Activated naive CD4-positive, alpha-beta T cell (primary cell): ENCODE results near the gene VWA8.
"Not testable (repeated sequence)": the region's sequence is repeated elsewhere in the genome, so short reads cannot be mapped to it uniquely, and the experiment has no call there.

Experiments
- DNase-seq, 4 experiments: peaks; one replicate each; lab custom pipeline; 2025; lab: John Stamatoyannopoulos, UW

The VWA8 gene

GRCh38 chr13:41848435-41849255 is 112.3 kb downstream of the VWA8 start:
- DNase-seq: no peak

DNA sequence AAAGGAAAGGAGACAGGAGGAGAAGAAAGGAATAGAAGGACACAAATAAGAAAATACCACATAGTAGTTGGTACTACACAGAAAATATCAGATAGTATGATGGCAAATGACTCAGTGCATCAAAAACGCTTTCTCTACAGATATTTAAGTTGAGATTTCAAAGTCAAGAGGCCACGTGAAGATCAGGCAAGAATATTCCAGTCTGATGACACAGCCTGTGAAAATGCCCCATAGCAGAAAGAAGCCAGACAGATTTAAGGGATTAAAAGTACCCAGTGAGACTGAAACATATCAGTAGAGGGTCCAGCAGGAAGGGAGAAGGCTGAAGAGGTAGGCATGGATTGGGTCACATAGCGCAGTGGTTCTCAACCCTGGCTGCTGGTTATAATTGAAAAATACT is 113.7 kb downstream of the VWA8 start:
- DNase-seq: no peak

- no peak for DNase-seq
Observed at GRCh38 chr13:41842036-41842620, 118.8 kb downstream of the VWA8 start.

GRCh38 chr13:41837629-41838028 is 123.3 kb downstream of the VWA8 start:
- no peak for DNase-seq

DNA sequence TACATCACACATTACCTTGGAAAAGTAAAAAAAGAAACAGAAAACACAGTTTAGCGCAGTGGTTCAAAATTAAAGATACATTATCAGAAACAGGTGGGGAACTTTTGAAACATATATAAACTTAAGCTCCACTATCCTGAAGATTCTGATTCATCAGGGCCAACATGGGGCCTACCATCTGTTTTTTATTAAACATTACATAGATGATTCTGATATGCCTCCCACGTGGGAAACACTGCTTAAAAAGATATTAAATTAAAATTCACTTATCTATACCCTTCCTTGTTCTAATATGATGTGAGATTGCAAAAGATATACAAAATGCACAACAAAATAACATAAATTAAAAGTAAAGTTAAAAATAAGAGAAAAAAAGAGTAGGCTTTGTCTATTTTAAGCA is 125.0 kb downstream of the VWA8 start:
- no peak for DNase-seq

GRCh38 chr13:41834697-41835096 is 126.2 kb downstream of the VWA8 start:
- DNase-seq: not testable (repeated sequence)

DNA sequence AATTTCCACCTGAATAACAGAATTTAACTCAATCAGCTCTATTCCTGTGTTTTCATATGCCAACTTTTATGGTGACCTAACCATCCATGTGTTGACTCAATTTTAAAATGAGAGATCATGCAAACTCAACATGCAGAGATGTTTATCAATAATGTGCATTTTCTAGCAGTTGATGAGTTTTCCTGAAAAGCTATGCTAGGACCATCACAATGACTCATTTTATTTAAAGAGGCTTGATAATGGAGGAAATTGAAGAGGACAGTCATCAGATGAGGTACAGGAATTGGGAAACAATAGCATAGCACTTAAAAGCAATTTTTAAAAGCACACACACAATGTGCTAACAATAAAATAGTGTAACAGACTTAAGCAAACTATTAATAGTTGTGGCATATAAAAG is 127.1 kb downstream of the VWA8 start:
- DNase-seq: no peak

DNA sequence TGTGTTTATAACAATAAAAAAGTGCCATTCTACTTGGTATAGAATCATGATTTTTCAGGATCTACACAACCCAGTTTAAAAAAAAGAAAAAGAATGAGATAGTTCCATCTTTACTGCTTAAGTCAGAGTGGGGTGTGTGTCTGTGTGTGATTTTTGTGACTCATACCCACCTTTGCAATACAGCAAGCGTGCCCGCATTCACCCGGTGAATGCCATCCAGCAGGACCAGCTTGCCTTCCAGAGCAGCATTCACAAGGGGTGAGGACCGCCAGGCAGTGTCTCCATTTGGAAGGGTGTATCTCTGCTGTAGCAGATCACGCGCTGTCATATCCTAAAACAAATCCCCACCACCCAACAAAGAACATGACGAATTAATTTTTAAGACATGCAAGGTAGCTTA is 127.7 kb downstream of the VWA8 start:
- no peak for DNase-seq

- no peak for DNase-seq
Observed at GRCh38 chr13:41827507-41828213, 133.2 kb downstream of the VWA8 start.

DNA sequence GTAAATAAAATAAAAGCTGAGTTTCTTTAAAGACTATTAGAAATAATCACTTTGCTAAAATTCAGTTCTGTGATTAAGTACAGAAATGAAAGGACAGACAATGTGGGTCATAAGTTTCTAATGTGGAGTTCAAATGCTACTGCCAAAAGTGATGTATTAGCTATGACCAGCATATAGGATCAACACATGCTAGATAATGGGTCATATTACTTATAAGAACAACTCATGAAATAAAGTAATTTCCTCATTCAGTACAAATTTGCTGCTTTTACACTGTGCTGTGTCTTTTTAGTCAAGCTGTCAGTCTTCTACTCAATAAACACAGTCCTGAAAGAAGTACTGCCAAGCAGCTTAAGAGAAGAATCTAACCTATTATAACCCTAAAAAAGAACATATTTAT is 135.2 kb downstream of the VWA8 start:
- DNase-seq: no peak

DNA sequence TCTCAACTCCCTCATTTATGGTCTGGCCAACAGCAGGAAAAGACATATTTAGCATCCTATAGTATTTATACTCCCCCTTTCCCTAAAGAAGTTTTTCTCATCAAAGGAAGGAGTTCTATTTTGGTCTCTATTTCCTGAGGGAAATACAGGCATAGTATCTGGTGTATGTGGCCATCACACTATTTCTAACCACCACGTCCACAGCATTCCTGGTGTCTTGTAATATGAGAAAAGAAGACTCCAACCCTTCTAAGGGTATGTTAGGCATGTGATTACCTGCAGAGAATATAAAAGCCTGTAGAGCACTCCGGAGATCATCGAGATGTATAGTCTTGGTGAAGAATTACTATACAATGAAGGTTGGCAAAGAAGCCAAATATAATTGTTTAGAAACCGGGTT is 137.4 kb downstream of the VWA8 start:
- DNase-seq: no peak

DNA sequence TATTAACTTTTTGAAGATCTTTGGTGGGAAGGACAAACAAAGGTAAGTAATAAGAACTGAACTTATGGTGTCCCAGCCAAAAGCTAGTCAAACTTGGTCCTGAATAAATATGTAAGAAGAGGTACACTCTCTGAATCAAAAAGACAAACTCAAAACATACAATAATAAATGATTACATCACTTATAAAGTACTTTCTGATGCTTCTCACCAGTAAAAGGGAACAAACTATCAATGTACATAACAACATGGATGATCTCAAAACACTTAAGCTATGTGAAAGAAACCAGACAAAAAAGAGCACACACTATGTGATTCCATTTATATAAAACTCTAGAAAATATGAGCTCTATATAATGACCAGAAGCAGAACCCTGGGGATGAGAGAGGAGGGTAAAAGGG is 138.3 kb downstream of the VWA8 start:
- no peak for DNase-seq

DNA sequence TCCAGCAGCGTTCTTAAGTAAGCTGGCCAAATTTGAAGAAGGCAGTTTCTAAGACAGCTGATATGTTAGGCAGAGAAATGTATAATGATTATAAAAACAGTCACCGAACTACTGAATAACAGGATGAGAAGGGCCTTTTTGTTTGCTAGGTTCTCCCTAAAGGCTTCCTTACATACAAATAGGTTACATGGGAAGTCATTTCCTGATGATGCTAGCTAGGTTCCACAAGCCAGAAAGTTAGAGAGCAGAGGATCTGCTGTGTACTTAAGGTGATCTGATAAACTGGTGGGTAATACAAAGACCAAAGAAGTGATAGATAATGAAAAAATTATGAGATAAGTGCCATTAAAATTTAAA is 139.7 kb downstream of the VWA8 start:
- no peak for DNase-seq

GRCh38 chr13:41820581-41821237 is 140.2 kb downstream of the VWA8 start:
- no peak for DNase-seq

DNA sequence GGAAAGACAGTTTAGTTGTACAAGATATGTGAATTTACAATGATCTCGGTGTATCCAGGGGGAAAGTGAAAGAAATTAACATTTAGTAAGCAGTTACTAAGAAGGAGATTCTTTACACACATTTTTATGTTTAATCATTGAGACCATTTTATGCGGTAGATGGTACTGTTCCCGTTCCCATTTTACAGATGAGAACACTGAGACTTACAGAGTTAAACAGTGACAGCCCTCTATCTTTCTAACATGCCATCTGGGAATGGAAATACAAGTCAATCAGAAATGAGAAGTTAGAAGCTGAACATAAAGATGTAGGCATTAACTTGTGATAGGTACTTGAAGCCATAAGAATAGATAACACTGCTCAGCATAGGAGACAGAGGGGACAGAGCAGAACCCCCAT is 144.9 kb downstream of the VWA8 start:
- DNase-seq: no peak

GRCh38 chr13:41813426-41813825 is 147.5 kb downstream of the VWA8 start:
- DNase-seq: no peak

- DNase-seq: no peak
Observed at GRCh38 chr13:41812851-41813250, 148.1 kb downstream of the VWA8 start.

- no peak for DNase-seq
Observed at GRCh38 chr13:41812237-41812636, 148.7 kb downstream of the VWA8 start.

GRCh38 chr13:41811588-41812021 is 149.3 kb downstream of the VWA8 start:
- DNase-seq: no peak

GRCh38 chr13:41809962-41810361 is 150.9 kb downstream of the VWA8 start:
- DNase-seq: no peak

DNA sequence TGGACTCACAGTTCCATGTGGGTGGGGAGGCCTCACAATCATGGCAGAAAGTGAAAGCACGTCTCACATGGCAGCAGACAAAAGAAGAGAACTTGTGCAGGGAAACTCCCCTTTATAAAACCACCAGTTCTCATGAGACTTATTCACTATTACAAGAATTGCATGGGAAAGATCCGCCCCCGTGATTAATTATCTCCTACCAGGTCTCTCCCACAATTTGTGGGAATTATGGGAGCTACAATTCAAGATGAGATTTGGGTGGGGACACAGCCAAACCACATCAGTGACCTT is 157.5 kb downstream of the VWA8 start:
- DNase-seq: not testable (repeated sequence)

GRCh38 chr13:41802684-41803444 is 158.0 kb downstream of the VWA8 start:
- no peak for DNase-seq
